ENCODE data around the gene TFEB. TPM values are rescaled to one million over a fixed set of nuclear protein-coding genes. Genes with fewer than 3 reads are reported as not detected.

Gene TFEB
- total RNA-seq, 1 donor from 2014 or later, result 5.1 TPM

GRCh38 chr6:41663568-41663967, 71.8 kb downstream of the TFEB start:
- TF ChIP-seq CTCF (IDR thresholded peaks at IDR 0.05; ENCODE audit: insufficient read depth, low read length, poor library complexity, severe bottlenecking), result no peak
- H3K4me3 ChIP-seq (ENCODE audit: low read depth, low read length), result no peak overlapping the region
- H3K36me3 ChIP-seq (ENCODE audit: control insufficient read depth, insufficient read depth, low read length), result no peaks in the 10 kb centered on the region
- peaks cover 22% of the 10 kb centered on the region for H3K27me3 ChIP-seq (ENCODE audit: control insufficient read depth, insufficient read depth, low read length)
- DNase-seq (ENCODE audit: low read depth), result no peak

- Histone ChIP-seq H3K27me3 (ENCODE audit: control insufficient read depth, insufficient read depth, low read length) (peaks cover 35% of the 10 kb centered on the region), H3K36me3 (ENCODE audit: control insufficient read depth, insufficient read depth, low read length) (no peaks in the 10 kb centered on the region), H3K4me3 (ENCODE audit: low read depth, low read length) (no peak overlapping the region)
- TF ChIP-seq CTCF (IDR thresholded peaks at IDR 0.05; ENCODE audit: insufficient read depth, low read length, poor library complexity, severe bottlenecking), result no peak
- DNase-seq (ENCODE audit: low read depth), result no peak
These were observed 75.5 kb downstream of the TFEB start for GRCh38 chr6:41659935-41660334.

- DNase-seq (ENCODE audit: low read depth), result no peak
- H3K36me3 ChIP-seq (ENCODE audit: control insufficient read depth, insufficient read depth, low read length), result no peaks in the 10 kb centered on the region
- TF ChIP-seq CTCF (IDR thresholded peaks at IDR 0.05; ENCODE audit: insufficient read depth, low read length, poor library complexity, severe bottlenecking), result no peak
- no peak overlapping the region for H3K4me3 ChIP-seq (ENCODE audit: low read depth, low read length)
- peaks cover 32% of the 10 kb centered on the region for H3K27me3 ChIP-seq (ENCODE audit: control insufficient read depth, insufficient read depth, low read length)
These were observed 76.8 kb downstream of the TFEB start for GRCh38 chr6:41658636-41659035.

- Histone ChIP-seq H3K36me3 (ENCODE audit: control insufficient read depth, insufficient read depth, low read length) (no peaks in the 10 kb centered on the region), H3K27me3 (ENCODE audit: control insufficient read depth, insufficient read depth, low read length) (peaks cover 32% of the 10 kb centered on the region), H3K4me3 (ENCODE audit: low read depth, low read length) (no peak overlapping the region)
- DNase-seq (ENCODE audit: low read depth), result no peak
- no peak for TF ChIP-seq CTCF (IDR thresholded peaks at IDR 0.05; ENCODE audit: insufficient read depth, low read length, poor library complexity, severe bottlenecking)
These were observed 78.0 kb downstream of the TFEB start for GRCh38 chr6:41657131-41658094.

- Histone ChIP-seq H3K4me3 (ENCODE audit: low read depth, low read length) (no peak overlapping the region), H3K36me3 (ENCODE audit: control insufficient read depth, insufficient read depth, low read length) (no peaks in the 10 kb centered on the region), H3K27me3 (ENCODE audit: control insufficient read depth, insufficient read depth, low read length) (peaks cover 28% of the 10 kb centered on the region)
- no peak for DNase-seq (ENCODE audit: low read depth)
- no peak for TF ChIP-seq CTCF (IDR thresholded peaks at IDR 0.05; ENCODE audit: insufficient read depth, low read length, poor library complexity, severe bottlenecking)
These were observed 79.3 kb downstream of the TFEB start for GRCh38 chr6:41656002-41656691.

Measured in kidney epithelial cell (primary cell).